Endothelial cell of umbilical vein (primary cell): ENCODE results near the gene FGF2.

Experiments used
- CTCF ChIP-seq, 2 donors: IDR thresholded peaks; 1 replicate in 1 of 2; 2 replicates in 1 of 2; pipeline ENCODE4 v1.5.1; 2011; ENCODE audit warnings: low read length in 2 of 2, mild to moderate bottlenecking in 2 of 2, moderate library complexity in 2 of 2, control low read depth in 1 of 2, inconsistent platforms in 1 of 2, low read depth in 1 of 2; ENCODE audit not compliant: insufficient read depth in 1 of 2; ENCODE audit errors: extremely low read depth in 1 of 2
- EZH2 ChIP-seq: IDR thresholded peaks from 2 replicates; pipeline ENCODE4 v1.6.1; 2012; ENCODE audit warnings: borderline replicate concordance, low read depth, mild to moderate bottlenecking, moderate library complexity, low read length, inconsistent platforms; ENCODE audit not compliant: severe bottlenecking
- JUN ChIP-seq: IDR thresholded peaks from 2 replicates; pipeline ENCODE4 v1.6.1; 2011; ENCODE audit warnings: borderline replicate concordance, low read depth; ENCODE audit not compliant: insufficient read length, insufficient read depth
- MYC ChIP-seq: IDR thresholded peaks from one replicate; pipeline ENCODE4 v1.6.1; 2011; ENCODE audit warnings: mild to moderate bottlenecking, low read depth, low read length
- POLR2A ChIP-seq: IDR thresholded peaks from 2 replicates; pipeline ENCODE4 v1.6.1; 2012; ENCODE audit warnings: low read depth, mild to moderate bottlenecking, control low read depth, low read length
- POLR2AphosphoS5 ChIP-seq: IDR thresholded peaks from 2 replicates; pipeline ENCODE4 v1.6.1; 2012; ENCODE audit warnings: low read depth, mild to moderate bottlenecking, control low read depth, low read length, moderate library complexity; ENCODE audit not compliant: insufficient read depth

DNA sequence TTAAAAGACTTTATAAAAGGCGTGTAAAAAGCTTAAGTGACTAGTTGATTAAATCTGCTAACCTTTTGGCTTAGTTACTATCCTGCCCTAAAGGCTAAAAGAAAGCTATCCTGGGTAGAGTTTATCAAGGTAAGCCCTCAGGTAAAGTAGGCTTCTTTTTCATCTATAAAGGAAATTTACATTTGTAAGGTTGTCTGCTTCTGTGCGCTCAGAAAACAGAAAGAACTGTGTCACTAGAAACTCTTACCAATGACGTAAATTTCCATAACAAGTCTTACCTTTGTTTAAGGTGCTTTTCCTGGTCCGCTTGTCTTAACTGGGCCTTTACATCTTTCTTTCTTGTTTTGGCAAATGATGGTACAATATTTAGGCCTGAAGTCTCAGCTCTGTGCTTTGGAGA lies 37.7 kb upstream of the FGF2 start:
- TF ChIP-seq EZH2 (no peak), CTCF (IDR thresholded peaks at IDR 0.05; ENCODE audit: extremely low read depth in 1 of 2, insufficient read depth in 1 of 2, low read depth in 1 of 2, low read length in 2 of 2) (no peak), POLR2A (no peak), POLR2AphosphoS5 (no peak), MYC (no peak), JUN (no peak)
